ENCODE results near the gene NAAA. TPM values are rescaled to one million over a fixed set of nuclear protein-coding genes. Genes with fewer than 3 reads are reported as not detected.
"Not testable (repeated sequence)": the region's sequence is repeated elsewhere in the genome, so short reads cannot be mapped to it uniquely, and the experiment has no call there.

NAAA gene
- total RNA-seq, 1 donor from 2014 or later = 26.4 TPM

- H3K27ac ChIP-seq = no peak overlapping the region
- intact Hi-C loops (cut with DNase I) = no loop called here
- ATAC-seq (no peak), DNase-seq (no peak)
- peaks cover 6% of the 10 kb centered on the region for H3K9me3 ChIP-seq
- no peak for TF ChIP-seq CTCF (IDR thresholded peaks at IDR 0.05)
- H3K4me1 ChIP-seq = no peaks in the 10 kb centered on the region
- no peak overlapping the region for H3K4me3 ChIP-seq
- H3K27me3 ChIP-seq (ENCODE audit: low read depth) = no peaks in the 10 kb centered on the region
- H3K36me3 ChIP-seq = peaks cover 100% of the 10 kb centered on the region
Observed at GRCh38 chr4:75973766-75974165, 33.0 kb upstream of the NAAA start.

GRCh38 chr4:75968084-75968483, 27.3 kb upstream of the NAAA start:
- Histone ChIP-seq H3K27ac (no peak overlapping the region), H3K4me3 (no peak overlapping the region), H3K27me3 (ENCODE audit: low read depth) (no peaks in the 10 kb centered on the region), H3K4me1 (no peaks in the 10 kb centered on the region), H3K36me3 (peaks cover 98% of the 10 kb centered on the region), H3K9me3 (no peaks in the 10 kb centered on the region)
- intact Hi-C loops (cut with DNase I) = no loop called here
- no peak for ATAC-seq
- no peak for DNase-seq
- no peak for TF ChIP-seq CTCF (IDR thresholded peaks at IDR 0.05)

- Histone ChIP-seq H3K4me3 (no peak overlapping the region), H3K36me3 (peaks cover 89% of the 10 kb centered on the region), H3K4me1 (no peaks in the 10 kb centered on the region), H3K9me3 (no peaks in the 10 kb centered on the region), H3K27ac (no peak overlapping the region), H3K27me3 (ENCODE audit: low read depth) (no peaks in the 10 kb centered on the region)
- ATAC-seq (no peak), DNase-seq (no peak)
- no peak for TF ChIP-seq CTCF (IDR thresholded peaks at IDR 0.05)
- intact Hi-C loops (cut with DNase I) = no loop called here
Observed at GRCh38 chr4:75963558-75963957, 22.7 kb upstream of the NAAA start.

- H3K9me3 ChIP-seq; H3K4me1 ChIP-seq; intact Hi-C loops (cut with DNase I); ATAC-seq; H3K4me3 ChIP-seq; H3K27me3 ChIP-seq (ENCODE audit: low read depth); DNase-seq; H3K27ac ChIP-seq: not testable (repeated sequence)
- peaks cover 89% of the 10 kb centered on the region for H3K36me3 ChIP-seq
Observed at GRCh38 chr4:75962072-75962471, 21.3 kb upstream of the NAAA start.

- H3K27ac ChIP-seq; H3K4me3 ChIP-seq; H3K27me3 ChIP-seq (ENCODE audit: low read depth); intact Hi-C loops (cut with DNase I); H3K4me1 ChIP-seq; DNase-seq; H3K9me3 ChIP-seq; ATAC-seq: not testable (repeated sequence)
- H3K36me3 ChIP-seq = peaks cover 90% of the 10 kb centered on the region
Observed at GRCh38 chr4:75958546-75958945, 17.7 kb upstream of the NAAA start.

- H3K4me3 ChIP-seq; intact Hi-C loops (cut with DNase I); H3K4me1 ChIP-seq; H3K27me3 ChIP-seq (ENCODE audit: low read depth); H3K27ac ChIP-seq; ATAC-seq; H3K9me3 ChIP-seq; DNase-seq: not testable (repeated sequence)
- peaks cover 97% of the 10 kb centered on the region for H3K36me3 ChIP-seq
Observed at GRCh38 chr4:75954811-75955210, 14.0 kb upstream of the NAAA start.

GRCh38 chr4:75953509-75953908, 12.7 kb upstream of the NAAA start:
- H3K36me3 ChIP-seq = peaks cover 99% of the 10 kb centered on the region
- intact Hi-C loops (cut with DNase I) = no loop called here
- no peak for ATAC-seq

More at GRCh38 chr4:75953509-75953908, 12.7 kb upstream of the NAAA start:
- H3K4me3 ChIP-seq = no peak overlapping the region
- no peaks in the 10 kb centered on the region for H3K9me3 ChIP-seq
- no peaks in the 10 kb centered on the region for H3K4me1 ChIP-seq
- no peaks in the 10 kb centered on the region for H3K27me3 ChIP-seq (ENCODE audit: low read depth)
- no peak overlapping the region for H3K27ac ChIP-seq
- DNase-seq = no peak
- no peak for TF ChIP-seq CTCF (IDR thresholded peaks at IDR 0.05)
